Ishikawa (cell line): Measurements from ENCODE around the gene HOXA9.

ENCODE experiments used
- EP300 ChIP-seq: IDR thresholded peaks from 2 replicates; pipeline ENCODE4 v1.6.1; 2012; ENCODE audit warnings: borderline replicate concordance
- TCF12 ChIP-seq: IDR thresholded peaks from 2 replicates; pipeline ENCODE4 v1.6.1; 2012; ENCODE audit warnings: low read depth

DNA sequence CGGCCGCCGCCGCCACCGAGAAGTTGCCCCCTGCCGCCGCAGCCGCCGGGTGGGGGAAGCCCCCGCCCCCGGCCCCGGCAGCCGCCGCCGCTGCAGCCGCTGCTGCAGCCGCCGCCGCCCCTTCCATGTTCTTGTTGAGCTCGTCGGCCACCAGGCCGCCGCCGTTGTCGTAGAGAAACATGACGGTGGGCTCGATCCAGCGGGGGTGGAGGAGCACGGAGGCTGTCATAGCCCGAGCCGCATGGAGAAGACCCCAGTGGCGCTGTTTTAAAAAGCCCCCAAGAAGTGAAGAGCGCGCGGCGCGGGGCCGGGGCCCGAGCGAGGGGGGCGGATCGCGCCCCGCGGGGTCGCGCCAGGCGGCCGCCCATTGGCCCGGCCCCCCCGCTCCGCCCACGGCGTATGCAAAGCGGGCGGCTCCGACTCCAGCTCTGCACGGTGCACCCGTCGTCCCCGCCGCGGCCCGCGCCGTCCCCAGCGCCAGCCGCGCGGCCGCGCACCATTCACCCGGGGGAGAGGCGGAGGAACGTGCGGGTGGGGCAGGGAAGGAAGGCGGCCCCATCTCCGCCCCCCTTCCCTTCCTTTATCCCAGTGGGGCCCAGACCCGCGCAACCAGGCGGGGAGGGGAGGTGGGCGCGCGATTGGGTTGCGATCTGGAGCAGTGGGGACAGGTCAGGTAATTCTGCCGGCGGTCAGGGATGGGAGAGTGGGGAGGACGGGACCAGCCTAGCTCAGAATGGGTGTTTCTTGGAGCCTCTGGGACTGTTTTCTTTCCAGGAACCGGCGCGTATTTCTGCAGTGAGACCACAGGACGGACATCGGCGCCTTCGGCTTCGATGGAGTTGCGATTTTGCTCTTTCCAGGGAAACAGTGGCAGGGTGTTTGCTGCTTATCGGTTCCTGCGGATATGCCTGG, 34.8 kb upstream of the HOXA9 start, which contains the start of gene HOXA13:
- TF ChIP-seq TCF12 (no peak; the same call in 1 of the 2 replicates), EP300 (no peak)
